HepG2 (cell line): Measurements from ENCODE around the gene GPR31. TPM values are rescaled to one million over a fixed set of nuclear protein-coding genes. Genes with fewer than 3 reads are reported as not detected.

ENCODE experiments used
- CHD4 ChIP-seq: fragments of 200-600 bp; sonication (generic); IDR thresholded peaks from 2 replicates; pipeline ENCODE4 v1.7.0; 2017; ENCODE audit warnings: mild to moderate bottlenecking, low read length, borderline replicate concordance
- HIC2 ChIP-seq: sonication (generic); formaldehyde crosslinking; IDR thresholded peaks from 2 replicates; pipeline ENCODE4 v1.9.0; 2022; ENCODE audit warnings: low read depth, missing genetic modification reagents
- HNF1A ChIP-seq, 2 experiments: sonication (generic) in 1 of 2; formaldehyde crosslinking in 1 of 2; IDR thresholded peaks; 2 replicates each; pipeline versions ENCODE4 v1.4.0 to v1.6.1; 2016 to 2020; ENCODE audit warnings: borderline replicate concordance in 1 of 2, low read depth in 1 of 2, mild to moderate bottlenecking in 1 of 2, missing genetic modification reagents in 1 of 2
- IKZF5 ChIP-seq: IDR thresholded peaks from 2 replicates; pipeline ENCODE4 v1.6.1; 2018; ENCODE audit warnings: missing genetic modification reagents, mild to moderate bottlenecking, missing compliant biosample characterization
- KAT7 ChIP-seq: IDR thresholded peaks from 2 replicates; pipeline ENCODE4 v1.6.1; 2018; ENCODE audit warnings: borderline replicate concordance, missing compliant biosample characterization
- KLF12 ChIP-seq: sonication (generic); formaldehyde crosslinking; IDR thresholded peaks from 2 replicates; pipeline ENCODE4 v1.4.0; 2020; ENCODE audit warnings: missing genetic modification reagents, borderline replicate concordance
- MAF1 ChIP-seq: sonication (generic); formaldehyde crosslinking; IDR thresholded peaks from 2 replicates; pipeline ENCODE4 v1.5.0; 2020; ENCODE audit warnings: missing genetic modification reagents, borderline replicate concordance
- MXD4 ChIP-seq: IDR thresholded peaks from 2 replicates; pipeline ENCODE4 v1.6.1; 2016; ENCODE audit warnings: mild to moderate bottlenecking, missing biosample characterization, missing genetic modification reagents
- SKI ChIP-seq: fragments of 450-650 bp; IDR thresholded peaks from one replicate; pipeline ENCODE4 v1.6.1; 2018; ENCODE audit warnings: mild to moderate bottlenecking; ENCODE audit not compliant: partially characterized antibody
- SNRNP70 ChIP-seq: fragments of 200-400 bp; formaldehyde crosslinking; IDR thresholded peaks from 2 replicates; pipeline ENCODE4 v1.6.1; 2017; ENCODE audit warnings: mild to moderate bottlenecking, low read depth, low read length, moderate library complexity
- TGIF2 ChIP-seq: IDR thresholded peaks from 2 replicates; pipeline ENCODE4 v1.6.1; 2016; ENCODE audit warnings: control low read depth, missing compliant biosample characterization
- TRAFD1 ChIP-seq: sonication (generic); formaldehyde crosslinking; IDR thresholded peaks from 2 replicates; pipeline ENCODE4 v1.5.1; 2020; ENCODE audit warnings: missing genetic modification reagents, mild to moderate bottlenecking, borderline replicate concordance
- ZNF101 ChIP-seq: sonication (generic); formaldehyde crosslinking; IDR thresholded peaks from 2 replicates; pipeline ENCODE4 v1.4.0; 2020; ENCODE audit warnings: mild to moderate bottlenecking, low read depth, missing genetic modification reagents, borderline replicate concordance
- ZNF672 ChIP-seq: sonication (generic); formaldehyde crosslinking; IDR thresholded peaks from 2 replicates; pipeline ENCODE4 v1.8.1; 2022; ENCODE audit warnings: missing genetic modification reagents
- ZNF713 ChIP-seq: sonication (generic); formaldehyde crosslinking; IDR thresholded peaks from 2 replicates; pipeline ENCODE4 v1.4.0; 2020; ENCODE audit warnings: mild to moderate bottlenecking, missing genetic modification reagents
- ZNF766 ChIP-seq: sonication (generic); formaldehyde crosslinking; IDR thresholded peaks from 2 replicates; pipeline ENCODE4 v1.5.0; 2020; ENCODE audit warnings: missing genetic modification reagents, borderline replicate concordance
- polyA plus RNA-seq, 8 experiments: library from polyadenylated mRNA; depleted of rRNA in 3 of 8; stranded (reverse) in 7 of 8; unstranded in 1 of 8; fragments of >200 nt; fragmentation: Illumina TruSeq in 4 of 8; extraction: Trizol in 4 of 8; gene quantifications; 2 replicates each; pipeline versions ENCODE4 v1.2.1 to v1.2.3, GENCODE V29; 2011 to 2016; ENCODE audit warnings: low read depth in 4 of 8, missing spikeins in 1 of 8, mixed read lengths in 1 of 8; ENCODE audit not compliant: insufficient read depth in 1 of 8
- total RNA-seq, 5 experiments: library from RNA; depleted of rRNA; stranded (reverse); fragments of >200 nt; fragmentation: Illumina TruSeq; extraction: Trizol; gene quantifications; 2 replicates each; pipeline ENCODE4 v1.2.3, GENCODE V29; 2016; ENCODE audit warnings: low read depth in 1 of 5
- TF ChIP-seq, protein P1 (sequence below): sonication (generic); formaldehyde crosslinking; conservative IDR thresholded peaks from 2 replicates; pipeline ENCODE4 v1.8.0; 2022; ENCODE audit warnings: mild to moderate bottlenecking, moderate library complexity, missing genetic modification reagents

GPR31 gene
- total and polyA plus RNA-seq, 2 of the 13 experiments (the other 11 are each of a cell fraction or from before 2014, with no cell fraction given) = not detected

DNA sequence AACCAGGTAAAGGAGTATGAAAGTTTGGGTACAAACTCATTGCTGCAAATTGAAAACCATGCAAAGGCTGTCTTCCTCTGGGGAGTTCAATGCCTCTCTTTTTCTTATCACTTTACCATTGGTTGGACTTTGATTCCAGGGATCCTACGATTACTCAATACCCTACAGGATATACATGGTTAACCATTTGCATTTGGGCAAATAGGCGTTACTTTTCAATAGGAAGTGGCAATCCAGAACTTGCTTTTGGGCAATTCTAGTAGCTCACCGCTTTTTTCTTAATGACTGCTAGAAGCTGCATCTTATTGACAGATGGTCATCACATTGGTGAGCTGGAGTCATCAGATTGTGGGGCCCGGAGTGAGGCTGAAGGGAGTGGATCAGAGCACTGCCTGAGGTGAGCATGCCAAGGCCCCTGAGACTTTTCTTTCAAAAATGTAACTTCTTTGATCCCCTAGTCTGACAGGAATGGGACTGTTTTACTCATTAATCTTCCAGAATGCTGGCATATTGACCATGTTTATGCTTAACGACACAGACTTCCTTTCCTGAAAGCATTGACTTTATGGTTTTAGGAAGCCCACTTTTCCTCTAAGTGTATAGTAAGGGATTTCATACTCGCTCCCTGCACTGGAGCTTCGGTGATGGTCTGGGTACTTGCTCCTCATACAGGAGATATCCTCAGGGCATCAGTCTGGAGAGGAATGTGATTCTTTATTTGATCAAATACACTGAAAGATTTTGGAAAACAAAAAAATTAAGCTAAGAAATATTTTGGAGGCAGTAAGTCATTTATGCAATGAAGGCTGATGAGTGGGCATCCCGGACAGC is 34.7 kb downstream of the GPR31 start, which contains the start of gene CCR6 (continued):
- TF ChIP-seq ZNF101 (CRISPR knock-in tag) (no peak), KAT7 (CRISPR knock-in tag) (0 out of 2 replicates have a peak, but pooled peaks have one; percentile 22), CHD4 (no peak), SKI (no peak), ZNF713 (CRISPR knock-in tag) (no peak), SNRNP70 (no peak), HIC2 (no peak), MAF1 (CRISPR knock-in tag) (no peak), ZNF672 (CRISPR knock-in tag) (no peak), HNF1A (IDR thresholded peaks at IDR 0.05; ENCODE audit: low read depth) (peak; percentile 91), HNF1A (CRISPR knock-in tag; IDR thresholded peaks at IDR 0.05; ENCODE audit: borderline replicate concordance) (peak; percentile 93; the same call in 1 of the 2 replicates), IKZF5 (CRISPR knock-in tag) (peak; percentile 27; the same call in 1 of the 2 replicates), KLF12 (CRISPR knock-in tag) (peak; percentile 20; the same call in 1 of the 2 replicates), TGIF2 (peak; percentile 61; the same call in 1 of the 2 replicates), MXD4 (no peak), TRAFD1 (CRISPR knock-in tag) (no peak), ZNF766 (CRISPR knock-in tag) (no peak)
- TF ChIP-seq, protein P1, sequence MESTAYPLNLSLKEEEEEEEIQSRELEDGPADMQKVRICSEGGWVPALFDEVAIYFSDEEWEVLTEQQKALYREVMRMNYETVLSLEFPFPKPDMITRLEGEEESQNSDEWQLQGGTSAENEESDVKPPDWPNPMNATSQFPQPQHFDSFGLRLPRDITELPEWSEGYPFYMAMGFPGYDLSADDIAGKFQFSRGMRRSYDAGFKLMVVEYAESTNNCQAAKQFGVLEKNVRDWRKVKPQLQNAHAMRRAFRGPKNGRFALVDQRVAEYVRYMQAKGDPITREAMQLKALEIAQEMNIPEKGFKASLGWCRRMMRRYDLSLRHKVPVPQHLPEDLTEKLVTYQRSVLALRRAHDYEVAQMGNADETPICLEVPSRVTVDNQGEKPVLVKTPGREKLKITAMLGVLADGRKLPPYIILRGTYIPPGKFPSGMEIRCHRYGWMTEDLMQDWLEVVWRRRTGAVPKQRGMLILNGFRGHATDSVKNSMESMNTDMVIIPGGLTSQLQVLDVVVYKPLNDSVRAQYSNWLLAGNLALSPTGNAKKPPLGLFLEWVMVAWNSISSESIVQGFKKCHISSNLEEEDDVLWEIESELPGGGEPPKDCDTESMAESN (CRISPR knock-in tag) = no peak
